ENCODE data around the gene LRGUK.

DNA sequence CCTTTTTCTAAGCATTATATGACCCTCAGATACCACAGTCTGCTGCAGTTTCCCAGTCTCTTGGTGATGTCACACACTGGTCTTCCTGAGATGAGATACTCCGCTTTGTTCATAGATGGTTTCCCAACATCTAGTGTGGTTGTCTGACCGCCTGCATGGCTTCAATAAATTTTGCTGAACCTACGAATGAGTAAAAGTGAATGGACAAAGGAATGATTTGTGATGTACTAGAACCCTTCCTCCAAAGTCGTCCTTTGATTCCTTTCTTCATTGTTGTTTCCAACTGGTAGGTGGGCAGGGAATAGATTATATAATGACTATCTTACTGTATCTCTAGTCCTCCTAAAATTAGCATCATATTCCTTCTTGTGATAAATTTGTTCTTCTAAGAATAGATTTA, 107.1 kb downstream of the LRGUK start:
- TF ChIP-seq, protein P1, sequence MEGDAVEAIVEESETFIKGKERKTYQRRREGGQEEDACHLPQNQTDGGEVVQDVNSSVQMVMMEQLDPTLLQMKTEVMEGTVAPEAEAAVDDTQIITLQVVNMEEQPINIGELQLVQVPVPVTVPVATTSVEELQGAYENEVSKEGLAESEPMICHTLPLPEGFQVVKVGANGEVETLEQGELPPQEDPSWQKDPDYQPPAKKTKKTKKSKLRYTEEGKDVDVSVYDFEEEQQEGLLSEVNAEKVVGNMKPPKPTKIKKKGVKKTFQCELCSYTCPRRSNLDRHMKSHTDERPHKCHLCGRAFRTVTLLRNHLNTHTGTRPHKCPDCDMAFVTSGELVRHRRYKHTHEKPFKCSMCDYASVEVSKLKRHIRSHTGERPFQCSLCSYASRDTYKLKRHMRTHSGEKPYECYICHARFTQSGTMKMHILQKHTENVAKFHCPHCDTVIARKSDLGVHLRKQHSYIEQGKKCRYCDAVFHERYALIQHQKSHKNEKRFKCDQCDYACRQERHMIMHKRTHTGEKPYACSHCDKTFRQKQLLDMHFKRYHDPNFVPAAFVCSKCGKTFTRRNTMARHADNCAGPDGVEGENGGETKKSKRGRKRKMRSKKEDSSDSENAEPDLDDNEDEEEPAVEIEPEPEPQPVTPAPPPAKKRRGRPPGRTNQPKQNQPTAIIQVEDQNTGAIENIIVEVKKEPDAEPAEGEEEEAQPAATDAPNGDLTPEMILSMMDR (conservative IDR thresholded peaks at IDR 0.05) = no peak
- TF ChIP-seq ZFX (IDR thresholded peaks at IDR 0.05) = no peak

Measured in C4-2B (cell line).